HG02678 (cell line): Measurements from ENCODE around the gene ISY1.
"Not testable (repeated sequence)": the region's sequence is repeated elsewhere in the genome, so short reads cannot be mapped to it uniquely, and the experiment has no call there.

Experiments
- ATAC-seq: cut with Tn5 transposase; IDR thresholded peaks from one replicate; pipeline ENCODE4 v1.9.1; 2021; ENCODE audit warnings: mild to moderate bottlenecking, moderate library complexity; ENCODE audit not compliant: unreplicated experiment

Gene ISY1

DNA sequence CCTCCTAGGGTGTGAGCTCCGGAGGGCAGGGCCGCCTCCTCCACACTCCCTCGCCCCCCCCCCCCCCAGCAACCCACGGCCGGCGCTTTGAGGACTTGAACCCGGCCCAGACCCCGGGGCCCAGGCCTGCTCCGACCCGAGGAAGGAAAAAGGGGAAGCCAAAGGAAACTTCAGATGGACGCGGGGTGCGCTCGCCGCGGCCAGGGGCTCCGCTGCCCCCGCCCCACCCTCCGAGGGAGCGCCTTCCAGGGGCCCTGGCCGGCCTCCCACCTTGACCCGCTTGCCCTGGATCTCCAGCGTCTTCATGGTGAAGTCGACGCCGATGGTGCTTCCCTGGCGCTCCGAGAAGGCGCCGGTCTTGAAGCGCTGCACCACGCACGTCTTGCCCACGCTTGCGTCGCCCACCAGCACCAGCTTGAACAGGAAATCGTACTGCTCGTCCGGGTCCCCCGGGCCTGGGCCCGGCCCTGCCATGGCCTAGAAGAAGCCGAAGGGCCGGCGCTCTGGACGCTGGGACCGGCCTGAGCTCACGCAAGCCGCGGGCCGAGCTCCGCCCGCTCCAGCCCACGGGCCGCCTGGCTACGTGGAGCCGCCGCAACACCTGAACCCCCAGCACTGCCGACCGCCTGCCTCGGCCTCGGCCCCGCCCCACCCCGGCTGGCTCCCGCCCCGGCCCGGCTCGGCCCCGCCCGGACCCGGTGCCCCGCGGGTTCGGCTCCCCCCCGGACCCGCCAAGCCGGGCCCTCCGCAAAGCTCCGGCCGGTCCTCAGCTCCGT, 39.7 kb downstream of the ISY1 start:
- ATAC-seq = no peak

DNA sequence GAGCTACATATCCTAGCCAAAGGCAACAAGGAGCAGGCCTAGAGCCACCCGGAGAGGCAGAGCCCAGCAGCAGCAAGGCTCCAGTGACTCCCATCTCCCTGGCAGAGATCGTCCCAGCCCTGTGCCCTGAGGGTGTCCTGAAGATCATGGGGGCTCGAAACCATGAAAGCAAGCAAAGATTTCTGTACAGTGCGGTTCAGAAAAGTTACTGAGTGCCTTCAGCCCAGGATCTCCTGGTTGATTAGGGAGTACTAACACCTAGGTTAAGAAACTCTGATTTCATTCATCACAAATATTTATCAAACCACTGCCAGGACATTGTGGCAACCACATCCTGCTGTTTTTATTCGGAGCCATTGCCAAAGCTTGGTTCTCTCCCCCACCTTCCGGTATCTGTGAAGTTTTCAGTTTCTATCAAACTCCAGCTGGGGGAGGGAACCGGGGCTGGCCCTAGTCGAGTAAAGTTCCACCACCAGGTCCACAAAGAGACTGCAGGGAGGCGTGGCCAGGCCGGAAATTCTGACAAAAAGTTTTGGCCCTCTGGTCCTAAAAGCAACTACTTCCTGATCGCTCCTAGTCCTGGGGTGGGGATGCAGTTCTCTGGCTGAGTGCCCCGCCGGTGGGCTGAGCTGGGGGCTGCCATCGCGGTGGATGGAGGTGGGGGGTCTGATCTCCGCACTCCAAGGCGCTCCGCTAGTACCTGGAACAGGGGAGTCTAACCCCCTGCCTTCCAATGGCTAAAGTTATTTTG, 40.4 kb downstream of the ISY1 start:
- ATAC-seq = peak; percentile 67

DNA sequence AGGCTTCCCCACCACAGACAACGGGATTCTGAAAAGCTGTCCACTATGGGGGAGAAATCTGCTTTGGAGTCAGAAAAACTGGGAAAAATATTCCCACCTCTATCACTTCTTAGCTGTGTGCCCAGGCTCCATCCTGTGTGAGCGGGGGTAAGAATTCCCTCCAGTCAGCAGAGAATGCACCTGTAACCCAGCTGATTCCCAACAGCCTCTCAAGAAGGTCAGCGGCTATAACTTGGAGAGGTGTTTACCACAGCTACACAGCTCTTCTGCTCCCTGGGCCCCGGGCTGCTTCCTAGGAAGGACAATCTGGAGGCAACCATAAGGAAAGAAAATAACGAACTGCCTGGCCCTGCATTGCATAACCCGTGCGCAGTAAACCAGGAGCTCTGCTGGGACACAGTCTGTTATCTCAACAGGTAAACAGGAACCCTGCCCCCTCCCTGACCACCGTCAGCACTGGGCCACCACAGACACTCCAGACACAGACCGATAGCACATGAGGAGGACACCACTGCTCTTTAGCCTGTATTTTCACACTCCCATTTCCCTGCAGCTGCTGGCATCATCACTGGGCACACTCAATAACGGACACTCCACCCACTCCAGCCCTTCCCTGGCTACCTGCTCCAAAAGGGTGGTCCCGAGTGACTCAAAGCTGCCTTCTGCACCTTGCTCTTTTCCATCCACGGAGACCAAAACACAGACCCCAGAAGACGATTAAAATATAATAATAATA, 41.3 kb downstream of the ISY1 start:
- no peak for ATAC-seq

DNA sequence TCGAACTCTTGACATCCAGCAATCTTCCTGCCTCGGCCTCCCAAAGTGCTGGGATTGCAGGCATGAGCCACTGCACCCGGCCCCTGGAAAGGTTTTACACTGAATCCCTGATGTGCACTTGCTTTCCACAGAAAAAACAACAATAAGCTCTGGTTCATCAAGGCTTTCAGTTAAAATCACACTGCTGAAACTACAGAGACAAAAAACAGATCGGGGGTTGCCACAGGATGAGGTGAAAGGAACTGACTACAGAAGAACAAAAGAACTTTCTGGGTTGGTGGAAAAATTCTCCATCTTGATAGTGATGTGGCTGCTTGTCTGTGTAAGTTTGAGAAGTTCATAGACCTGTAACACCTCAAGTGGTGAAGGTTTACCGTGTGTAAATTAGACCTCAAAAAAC, 42.1 kb downstream of the ISY1 start:
- no peak for ATAC-seq

DNA sequence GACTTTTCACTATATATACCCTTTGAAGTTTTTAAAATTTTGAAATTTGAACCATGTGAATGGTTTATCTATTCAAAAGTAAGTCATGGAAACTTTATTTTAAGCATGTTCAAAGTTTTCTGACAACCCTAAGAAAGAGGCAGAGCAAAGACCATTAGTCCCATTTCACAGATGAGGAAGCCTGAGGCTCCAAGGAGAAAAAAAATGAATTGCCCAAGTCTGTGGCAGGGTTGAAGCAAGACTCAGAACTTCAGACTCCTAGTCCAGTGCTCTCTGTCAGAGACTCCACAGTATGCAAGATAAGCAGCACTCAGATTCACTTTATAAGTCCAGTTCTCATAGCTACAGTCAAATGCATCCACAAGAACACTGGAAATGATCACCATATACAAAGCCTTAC, 43.7 kb downstream of the ISY1 start:
- no peak for ATAC-seq

DNA sequence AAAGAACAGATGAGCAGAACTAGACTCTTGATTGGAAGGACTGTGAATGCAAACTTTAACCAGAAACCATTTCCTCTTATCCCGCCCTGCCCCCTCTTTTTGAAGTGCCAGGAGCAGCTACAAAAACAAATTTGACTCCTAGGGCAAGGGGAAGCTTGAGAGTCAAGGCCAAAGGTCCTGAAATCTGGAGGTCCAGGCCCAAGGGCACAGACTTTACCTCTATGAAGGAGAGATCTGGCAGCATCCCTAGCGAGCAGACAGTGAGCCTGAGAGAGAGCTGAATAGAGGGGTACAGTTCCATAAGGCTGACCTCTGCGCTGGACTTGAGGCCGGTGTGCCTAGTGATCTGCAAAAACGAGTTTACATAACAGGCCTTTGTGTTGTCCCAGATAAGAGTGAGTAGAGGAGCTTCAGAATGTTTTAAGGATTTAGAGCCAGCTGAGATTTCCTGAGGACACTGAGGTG, 44.3 kb downstream of the ISY1 start:
- no peak for ATAC-seq

DNA sequence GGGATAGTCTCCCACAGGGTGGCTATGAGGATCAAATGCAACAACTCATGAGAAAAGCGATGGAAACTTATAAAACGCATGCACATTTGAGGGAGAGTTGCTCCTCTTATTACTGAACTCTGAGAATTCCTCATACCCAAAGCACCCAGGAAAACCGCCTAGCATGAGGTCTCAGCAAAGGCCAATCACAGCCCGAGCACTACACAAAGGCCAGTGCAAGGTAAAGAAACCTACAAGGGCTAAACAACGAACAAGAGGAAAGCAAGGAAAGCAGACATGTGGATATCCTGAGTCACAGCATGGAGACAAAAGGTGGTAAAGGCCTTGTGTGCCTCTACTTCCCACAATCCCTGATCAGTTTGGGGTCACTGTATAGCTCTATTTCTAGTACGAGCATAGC, 46.4 kb downstream of the ISY1 start:
- ATAC-seq = no peak

DNA sequence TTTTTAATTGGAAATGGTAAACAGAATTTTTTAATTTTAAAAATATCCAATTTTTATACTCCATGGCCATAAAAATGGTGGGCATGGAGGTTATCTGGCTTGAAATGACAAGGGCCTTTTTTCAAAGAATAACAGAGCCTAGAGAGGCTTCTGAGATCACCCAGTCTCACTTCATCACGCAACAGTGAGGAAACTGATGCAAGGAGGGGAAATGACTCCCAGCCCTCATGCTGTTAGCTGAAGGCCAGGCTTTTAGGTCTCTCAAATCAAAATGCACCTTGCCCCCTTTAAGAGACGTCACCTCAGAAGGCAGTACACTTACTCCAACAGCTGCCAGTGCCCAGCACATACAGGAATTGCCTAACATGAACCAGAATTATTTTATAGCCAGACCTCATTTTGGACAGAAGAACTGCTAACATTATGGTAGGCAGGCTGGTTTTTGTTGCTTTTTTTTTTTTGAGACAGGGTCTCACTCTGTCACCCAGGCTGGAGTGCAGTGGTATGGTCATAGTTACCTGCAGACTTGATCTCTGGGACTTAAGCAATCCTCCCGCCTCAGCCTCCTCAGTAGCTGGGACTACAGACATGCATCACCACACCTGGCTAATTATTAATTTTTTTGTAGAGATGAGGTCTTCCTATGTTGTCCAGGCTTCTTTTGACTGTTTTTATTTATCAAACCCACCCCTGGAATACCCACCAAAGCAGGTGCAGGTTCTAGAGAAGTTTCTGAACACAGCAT, 48.4 kb downstream of the ISY1 start:
- ATAC-seq = no peak

DNA sequence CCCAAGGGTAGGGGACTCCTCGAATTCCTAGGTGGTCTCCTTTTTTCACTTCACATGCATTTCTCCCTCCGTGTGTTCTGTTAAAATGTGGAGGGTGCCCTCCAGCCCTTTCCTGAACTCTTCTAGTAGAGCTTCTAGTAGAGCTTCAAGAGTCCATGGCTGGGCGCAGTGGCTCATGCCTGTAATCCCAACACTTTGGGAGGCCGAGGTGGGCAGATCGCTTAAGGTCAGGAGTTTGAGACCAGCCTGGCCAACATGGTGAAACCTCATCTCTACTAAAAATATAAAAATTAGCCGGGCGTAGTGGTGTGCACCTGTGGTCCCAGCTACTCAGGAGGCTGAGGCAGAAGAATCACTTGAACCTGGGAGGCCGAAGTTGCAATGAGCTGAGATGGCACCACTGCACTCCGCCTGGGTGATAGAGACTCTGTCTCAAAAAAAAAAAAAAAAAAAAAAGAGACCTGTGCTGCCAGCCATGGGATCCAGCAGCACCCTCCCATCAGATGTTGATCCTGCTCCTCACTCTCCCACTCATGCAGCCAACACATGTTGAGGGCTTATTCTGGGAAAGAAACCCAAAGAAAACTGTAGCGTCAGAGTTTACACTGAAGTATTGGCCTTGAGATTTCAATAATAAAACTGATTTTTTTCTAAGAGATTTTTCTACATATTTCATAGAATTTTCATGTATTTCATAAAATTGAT, 49.6 kb downstream of the ISY1 start:
- ATAC-seq = not testable (repeated sequence)

DNA sequence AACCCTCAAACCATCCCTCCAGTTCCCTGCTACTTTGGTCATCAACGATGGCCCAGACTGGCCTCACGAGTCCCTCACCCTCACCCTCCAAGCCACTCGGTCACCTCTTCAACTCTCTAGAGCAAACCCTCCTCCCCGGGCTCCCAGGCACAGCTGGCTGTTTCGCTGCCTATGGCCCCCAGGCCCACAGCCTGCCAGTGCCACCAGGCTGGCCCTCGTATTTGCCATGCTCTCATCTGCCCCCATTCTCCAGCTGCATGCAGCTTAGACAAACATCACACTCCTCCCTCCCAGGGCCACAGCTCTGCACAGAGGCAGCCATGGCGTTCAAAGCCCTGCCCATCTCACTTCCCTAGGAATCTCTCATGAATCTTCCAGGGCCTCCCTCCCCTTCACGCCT, 53.1 kb downstream of the ISY1 start:
- ATAC-seq = no peak

DNA sequence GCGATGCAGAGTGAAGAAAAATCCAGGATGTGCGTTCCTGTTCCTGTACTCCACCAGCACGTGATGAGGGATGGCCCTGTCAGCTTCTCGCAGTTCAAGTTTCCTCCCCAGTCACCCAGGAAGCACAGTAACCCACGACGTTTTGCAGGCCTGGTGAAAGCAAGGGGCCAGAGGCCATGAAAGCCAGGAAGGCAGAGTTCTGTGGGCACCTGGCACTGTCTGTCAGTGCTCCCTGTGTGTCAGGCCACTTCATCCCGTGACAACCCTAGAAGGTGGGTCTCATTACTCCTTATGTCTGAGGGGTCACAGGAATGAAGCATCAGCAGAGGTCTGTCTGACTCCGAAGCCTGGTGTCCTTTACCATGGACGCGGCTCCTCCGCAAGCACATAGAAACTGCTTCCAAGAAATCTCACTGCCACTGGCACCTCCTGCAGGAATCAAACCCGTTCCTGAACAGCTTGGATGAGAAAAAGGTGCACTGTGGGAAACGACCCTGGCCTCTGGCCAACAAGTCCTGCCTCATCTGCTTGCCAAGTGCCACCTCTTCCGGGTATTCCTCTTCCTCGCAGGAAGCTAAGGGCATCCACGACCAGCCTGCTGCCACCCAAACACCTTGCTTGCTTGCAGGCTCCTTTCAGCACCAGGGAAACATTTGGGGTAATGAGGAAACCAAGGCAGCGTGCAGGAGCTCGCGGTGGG, 53.8 kb downstream of the ISY1 start:
- no peak for ATAC-seq

DNA sequence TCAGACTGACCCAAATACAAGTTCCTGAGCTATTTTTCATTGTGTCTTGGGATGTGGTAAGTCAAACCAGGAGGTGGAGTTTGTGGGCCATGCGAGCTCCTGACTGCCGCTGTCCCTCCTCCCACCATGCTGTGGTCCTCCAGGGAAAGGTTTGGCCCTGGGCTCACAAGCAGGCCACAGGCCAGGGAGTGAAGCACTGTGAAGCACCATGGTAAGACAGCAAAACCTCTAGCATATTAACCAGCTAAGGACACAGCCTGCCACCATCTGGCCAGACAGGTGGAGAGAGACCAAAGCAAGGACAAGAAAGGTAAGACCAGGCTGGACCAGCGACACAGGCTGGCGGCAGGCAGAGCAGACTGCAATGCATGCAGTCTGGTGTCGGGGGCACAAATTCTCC, 54.5 kb downstream of the ISY1 start:
- ATAC-seq = no peak

DNA sequence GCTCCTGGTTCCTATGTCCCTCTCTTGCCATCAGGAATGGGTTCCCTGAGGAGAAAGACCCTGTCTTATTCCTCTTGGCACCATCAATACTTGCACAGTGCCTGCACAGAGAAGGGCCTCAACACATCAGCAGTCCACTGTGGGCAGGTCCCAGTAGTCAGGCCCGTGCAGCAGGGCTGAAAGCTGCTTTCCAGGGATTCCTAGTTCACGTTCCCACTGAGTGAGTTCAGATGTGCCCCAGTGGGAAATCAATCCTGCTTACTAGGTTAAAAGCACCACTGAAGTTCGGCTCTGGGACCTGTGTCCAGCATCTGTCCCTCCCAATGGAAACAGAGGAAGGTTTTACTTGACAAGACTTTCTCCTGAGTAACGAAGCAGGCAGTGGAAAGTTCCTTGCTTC, 55.0 kb downstream of the ISY1 start:
- ATAC-seq = no peak

DNA sequence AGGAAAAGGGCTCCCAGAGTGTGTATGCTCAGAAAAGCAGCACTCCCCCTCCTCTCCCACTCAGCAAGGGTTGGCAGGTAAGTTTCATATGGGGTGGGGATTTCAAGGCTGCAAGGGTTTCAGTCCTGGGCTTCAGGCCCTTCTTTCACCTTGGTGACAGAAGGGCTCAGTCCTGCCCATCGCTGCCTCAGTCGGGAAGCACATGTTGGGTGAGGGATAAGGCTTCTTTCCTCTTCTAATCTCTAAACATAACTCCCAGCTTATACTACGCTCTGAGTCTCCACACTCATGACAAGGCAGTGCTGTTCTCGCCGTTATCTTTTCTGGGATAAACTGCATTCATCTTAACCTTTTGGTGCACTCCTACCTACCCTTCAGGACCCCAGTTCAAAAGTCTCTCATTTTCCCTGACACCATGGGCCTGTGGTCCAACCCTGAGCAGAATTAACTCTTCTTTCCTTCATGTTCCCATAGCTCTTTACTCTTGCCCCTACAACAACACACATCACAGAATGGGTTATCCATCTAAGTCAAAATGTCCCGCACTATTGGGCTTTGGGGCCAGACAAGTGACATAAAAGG, 56.3 kb downstream of the ISY1 start:
- no peak for ATAC-seq

DNA sequence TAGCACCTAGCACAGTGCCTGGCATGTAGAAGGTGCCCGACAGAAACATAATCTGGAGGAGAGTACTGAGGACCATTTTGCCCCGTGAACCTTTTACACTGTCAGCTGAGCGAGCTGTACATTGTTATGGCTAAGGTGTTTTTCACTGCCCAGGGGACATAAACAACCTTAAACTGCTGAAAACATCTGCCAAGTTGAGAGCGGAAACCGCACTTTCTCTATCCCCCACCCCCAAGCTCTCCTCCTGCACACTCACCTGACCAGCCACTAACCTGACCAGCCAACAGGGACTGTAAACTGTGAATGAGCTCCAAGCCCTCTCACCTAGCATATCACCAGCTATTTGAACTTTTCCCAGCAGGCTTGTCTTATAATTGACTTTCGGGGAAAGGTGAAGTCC, 56.8 kb downstream of the ISY1 start:
- ATAC-seq = no peak

DNA sequence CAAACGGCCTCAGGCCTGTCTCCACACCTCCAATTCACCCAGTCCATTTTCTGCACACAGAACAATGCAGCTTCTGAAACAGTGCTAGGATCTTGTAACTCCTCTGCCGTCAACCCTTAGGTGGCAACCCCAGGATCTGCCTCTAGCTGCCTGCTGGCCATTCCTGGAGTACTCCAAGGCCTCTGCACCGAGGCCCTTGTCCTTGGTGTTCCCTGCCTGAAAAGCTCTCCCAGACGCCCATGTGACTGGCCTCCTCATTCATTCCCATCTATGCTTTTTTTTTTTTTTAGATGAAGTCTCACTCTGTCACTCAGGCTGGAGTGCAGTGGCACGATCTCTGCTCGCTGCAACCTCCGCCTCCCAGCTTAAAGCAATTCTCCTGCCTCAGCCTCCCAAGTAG, 57.6 kb downstream of the ISY1 start:
- no peak for ATAC-seq

DNA sequence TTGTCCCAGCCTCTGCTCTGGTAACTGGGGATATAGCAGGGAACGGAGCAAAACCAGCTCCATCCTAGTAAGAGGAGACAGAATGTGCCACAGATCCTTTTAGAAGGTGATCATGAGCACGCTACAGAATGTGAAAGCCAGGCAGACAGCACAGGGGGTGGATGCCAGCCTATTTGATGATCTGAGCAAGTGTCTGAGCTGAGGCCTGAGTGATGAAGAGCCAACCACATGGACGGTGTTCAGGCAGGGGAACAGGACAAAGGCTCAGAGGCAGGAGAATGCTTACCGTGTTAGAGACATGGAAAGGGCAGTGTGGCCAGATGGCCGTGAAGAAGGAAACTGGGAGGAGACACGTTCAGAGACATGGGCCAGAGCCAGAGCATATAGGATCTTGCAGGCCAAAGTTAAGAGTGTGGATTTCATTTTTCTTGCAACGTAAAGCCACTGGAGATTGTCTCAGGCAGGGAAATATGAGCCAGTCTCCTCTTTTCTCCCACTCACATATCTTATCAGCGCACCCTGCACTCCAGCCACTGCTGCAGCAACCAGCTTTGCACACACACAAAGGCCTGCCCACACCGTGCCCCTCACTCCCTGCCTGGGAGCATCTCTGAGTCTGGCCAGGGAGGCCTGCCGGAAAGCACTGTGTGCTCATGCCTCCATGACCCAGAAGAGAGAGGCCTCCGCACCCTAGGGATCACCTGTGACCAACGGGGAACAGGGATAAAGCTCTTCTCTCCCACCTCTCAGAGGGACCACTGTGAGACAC, 59.3 kb downstream of the ISY1 start:
- no peak for ATAC-seq

DNA sequence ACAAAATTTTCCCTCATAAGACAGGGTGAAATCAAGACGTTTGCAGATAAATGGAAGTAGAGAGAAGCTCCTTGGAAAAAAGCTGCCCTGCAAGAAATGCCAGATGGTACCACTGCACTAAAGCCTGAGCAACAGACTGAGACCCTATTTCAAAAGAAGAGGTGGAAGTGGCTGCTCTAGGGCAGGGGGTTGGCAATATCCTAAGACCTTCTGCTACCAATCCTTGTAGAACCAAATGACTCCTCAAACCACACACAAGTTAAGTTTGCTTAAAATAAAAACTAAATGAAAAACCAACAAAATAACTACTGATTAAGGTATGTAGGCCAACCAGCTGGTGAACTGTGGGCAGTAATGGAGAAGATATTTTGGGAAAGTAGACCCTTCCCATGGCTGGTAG, 60.6 kb downstream of the ISY1 start:
- ATAC-seq = no peak

DNA sequence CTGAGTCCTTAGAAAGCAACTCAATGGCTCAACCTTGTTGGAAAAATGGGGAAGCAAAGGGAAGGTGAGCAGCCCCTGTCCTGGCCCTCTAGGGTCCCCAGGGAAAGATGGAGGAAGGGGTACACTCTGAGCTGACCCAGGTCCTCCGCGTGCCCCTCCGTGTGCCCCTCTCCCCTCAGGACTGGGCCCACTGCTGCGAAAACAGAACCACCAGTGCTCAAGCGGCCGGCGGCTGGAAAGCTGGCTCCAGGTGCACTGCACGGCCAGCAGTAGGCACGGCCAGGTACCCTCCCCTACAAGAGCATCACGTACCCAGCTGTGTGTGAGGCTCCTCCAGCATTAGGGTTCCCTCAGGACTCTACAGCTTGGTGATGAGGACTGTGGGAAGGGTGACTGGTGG, 65.6 kb downstream of the ISY1 start:
- no peak for ATAC-seq
